Choroid plexus epithelial cell (primary cell): ENCODE results near the gene HOXB8.

Experiments used
- DNase-seq: peaks from one replicate; pipeline ENCODE4 v3.0.0-alpha.2; 2010; ENCODE audit warnings: low read depth
- H3K4me3 ChIP-seq: 2 replicates; pipeline ENCODE4 v1.5.1; 2011; ENCODE audit warnings: low read depth, mild to moderate bottlenecking, control low read depth, low read length, moderate library complexity
- TF ChIP-seq, protein P1 (sequence below): conservative IDR thresholded peaks from 2 replicates; pipeline ENCODE4 v1.5.1; 2011; ENCODE audit warnings: low read depth, mild to moderate bottlenecking, control low read depth, inconsistent platforms, low read length, moderate library complexity

HOXB8 gene

DNA sequence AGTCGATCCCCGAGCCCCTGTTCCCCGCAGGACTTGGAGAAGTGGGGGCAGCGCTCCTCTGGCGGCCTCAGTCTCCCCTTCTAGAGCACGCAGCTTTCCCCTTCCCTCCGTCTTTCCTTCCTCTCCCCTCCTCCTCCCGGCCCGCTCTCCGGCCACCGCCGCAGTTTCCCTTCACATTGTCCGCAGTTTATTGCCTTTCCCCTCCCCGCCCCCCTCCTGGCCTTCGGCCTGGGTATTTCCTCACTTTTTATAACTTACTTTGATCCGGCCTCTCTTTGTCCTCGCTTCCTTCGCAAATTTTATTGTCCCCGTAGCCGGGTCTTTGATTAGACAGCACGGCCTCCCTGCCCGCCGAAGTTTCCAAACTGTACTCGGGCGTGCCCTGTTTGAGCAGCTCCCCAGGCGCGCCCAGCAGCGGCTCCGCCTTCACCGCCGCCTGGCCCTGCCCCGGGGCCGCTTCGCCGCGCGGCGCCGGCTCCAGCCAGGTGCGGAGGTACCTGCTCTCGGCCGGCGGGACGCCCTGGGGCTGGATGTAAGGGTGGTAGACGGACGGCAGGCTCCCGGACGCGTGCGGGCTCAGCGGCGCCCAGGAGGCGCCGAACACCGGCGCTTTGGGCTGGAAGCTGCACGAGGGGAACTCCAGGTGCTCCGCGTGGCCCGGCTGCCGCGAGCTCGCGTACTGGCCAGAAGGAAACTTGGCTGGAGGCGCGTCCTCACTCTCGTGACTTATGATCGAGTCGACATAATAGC, 10.6 kb upstream of the HOXB8 start:
- no peak for DNase-seq
- no peak overlapping the region for H3K4me3 ChIP-seq
- TF ChIP-seq, protein P1, sequence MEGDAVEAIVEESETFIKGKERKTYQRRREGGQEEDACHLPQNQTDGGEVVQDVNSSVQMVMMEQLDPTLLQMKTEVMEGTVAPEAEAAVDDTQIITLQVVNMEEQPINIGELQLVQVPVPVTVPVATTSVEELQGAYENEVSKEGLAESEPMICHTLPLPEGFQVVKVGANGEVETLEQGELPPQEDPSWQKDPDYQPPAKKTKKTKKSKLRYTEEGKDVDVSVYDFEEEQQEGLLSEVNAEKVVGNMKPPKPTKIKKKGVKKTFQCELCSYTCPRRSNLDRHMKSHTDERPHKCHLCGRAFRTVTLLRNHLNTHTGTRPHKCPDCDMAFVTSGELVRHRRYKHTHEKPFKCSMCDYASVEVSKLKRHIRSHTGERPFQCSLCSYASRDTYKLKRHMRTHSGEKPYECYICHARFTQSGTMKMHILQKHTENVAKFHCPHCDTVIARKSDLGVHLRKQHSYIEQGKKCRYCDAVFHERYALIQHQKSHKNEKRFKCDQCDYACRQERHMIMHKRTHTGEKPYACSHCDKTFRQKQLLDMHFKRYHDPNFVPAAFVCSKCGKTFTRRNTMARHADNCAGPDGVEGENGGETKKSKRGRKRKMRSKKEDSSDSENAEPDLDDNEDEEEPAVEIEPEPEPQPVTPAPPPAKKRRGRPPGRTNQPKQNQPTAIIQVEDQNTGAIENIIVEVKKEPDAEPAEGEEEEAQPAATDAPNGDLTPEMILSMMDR, result no peak

DNA sequence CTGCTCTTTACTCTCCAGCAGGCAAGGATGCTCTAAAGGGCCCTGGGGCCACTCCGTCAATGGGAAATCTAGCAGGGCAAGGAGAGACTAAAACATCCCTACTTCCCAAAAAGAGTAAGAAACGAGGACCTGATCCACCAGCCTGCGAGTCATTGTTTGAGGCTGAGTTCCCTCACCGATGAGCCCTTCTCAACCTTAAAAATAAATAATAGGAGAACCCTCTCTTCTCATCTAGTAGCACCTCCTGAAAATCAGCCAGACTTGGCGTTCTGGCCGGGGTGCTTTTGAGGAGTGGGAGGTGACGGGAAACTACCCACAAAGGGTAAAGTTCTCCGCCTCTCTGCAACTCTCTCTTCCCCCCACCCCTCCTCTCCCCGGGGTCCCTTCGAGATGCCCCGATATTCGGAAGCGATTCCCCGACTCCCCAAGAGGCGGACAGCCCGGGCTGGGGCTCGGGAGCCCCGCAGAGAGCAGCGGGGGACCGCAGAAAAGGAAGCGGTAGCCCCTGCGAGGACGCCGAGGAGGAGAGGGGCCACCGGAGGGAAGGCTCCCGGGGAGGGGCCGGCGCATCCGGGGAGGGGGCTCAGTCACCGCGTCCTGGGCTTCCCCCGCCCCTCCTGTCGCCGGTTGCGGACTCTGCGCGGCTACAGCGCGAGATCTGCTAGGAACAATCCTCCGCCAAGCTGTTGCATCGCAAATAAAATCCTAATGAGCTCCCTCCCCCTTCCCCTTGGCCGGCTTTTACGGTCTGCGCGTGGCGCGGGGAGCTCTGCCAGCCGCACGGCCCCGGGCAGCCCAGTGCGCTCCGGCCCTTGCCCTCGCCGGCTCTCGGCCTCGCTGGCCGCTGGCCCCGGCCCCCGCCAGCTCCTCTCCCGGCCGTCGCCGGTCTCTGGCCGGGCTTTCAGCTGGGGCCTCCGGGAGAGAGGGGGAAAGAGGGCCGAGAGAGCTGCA, 9.7 kb upstream of the HOXB8 start:
- TF ChIP-seq, protein P1, result no peak
- H3K4me3 ChIP-seq, result no peak overlapping the region
- no peak for DNase-seq

DNA sequence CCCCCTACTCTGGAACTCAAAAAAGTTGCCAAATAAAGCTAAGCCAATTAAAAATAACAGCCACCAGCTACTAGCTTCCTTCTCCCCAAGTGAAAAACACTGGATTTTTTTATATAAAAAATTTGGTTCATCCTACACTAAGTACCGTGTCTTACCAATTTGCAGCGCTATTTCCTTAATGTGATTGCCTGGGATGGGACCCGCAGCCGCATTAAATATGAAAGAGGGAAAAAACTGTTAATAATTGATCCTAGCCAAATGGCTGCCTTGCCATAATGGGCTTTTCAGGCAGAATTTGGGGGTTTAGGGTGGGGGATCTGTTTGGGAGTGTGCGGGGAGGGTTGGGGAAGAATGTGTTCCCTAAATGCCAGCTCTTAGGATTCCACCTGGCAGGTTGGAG, 9.0 kb upstream of the HOXB8 start:
- TF ChIP-seq, protein P1, result no peak
- H3K4me3 ChIP-seq, result no peak overlapping the region

DNA sequence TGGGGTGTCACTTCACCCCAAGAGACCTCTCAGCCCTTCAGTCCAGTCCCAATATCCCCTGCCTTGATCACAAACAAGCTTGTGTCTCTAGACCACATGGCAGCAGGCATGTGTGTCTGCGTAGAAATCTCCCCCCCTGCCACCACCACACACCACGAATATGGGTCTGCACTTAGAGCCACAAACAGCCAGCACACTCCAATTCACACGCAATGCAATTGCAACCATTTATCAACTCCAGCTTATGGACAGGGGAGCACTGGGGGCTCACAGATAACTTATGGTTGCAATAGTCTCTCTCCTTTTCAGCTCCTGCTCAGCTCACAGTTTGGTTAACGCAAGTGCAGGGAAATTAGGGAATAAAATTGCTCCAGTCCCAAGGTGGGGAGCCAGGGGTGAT, 8.5 kb upstream of the HOXB8 start:
- no peak for DNase-seq
- TF ChIP-seq, protein P1, result no peak
- no peak overlapping the region for H3K4me3 ChIP-seq

More for the DNA sequence above, 9.0 kb upstream of the HOXB8 start:
- DNase-seq, result no peak

DNA sequence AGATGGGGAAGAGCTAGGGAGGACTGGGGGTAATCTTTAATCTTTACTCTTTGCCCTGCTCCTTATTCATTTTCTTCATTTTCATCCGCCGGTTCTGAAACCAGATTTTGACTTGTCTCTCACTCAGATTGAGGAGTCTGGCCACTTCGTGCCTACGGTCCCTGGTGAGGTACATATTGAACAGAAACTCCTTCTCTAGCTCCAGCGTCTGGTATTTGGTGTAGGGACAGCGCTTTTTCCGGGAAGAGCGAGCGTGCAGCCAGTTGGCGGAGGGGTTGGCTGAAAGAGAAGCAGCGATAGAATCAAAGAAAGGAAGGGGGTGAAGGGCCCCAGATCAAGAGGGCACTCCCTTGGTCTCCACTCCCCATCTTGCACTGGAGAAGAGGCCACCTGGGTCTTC, 7.8 kb upstream of the HOXB8 start:
- no peak overlapping the region for H3K4me3 ChIP-seq
- DNase-seq, result no peak
- TF ChIP-seq, protein P1, result no peak

DNA sequence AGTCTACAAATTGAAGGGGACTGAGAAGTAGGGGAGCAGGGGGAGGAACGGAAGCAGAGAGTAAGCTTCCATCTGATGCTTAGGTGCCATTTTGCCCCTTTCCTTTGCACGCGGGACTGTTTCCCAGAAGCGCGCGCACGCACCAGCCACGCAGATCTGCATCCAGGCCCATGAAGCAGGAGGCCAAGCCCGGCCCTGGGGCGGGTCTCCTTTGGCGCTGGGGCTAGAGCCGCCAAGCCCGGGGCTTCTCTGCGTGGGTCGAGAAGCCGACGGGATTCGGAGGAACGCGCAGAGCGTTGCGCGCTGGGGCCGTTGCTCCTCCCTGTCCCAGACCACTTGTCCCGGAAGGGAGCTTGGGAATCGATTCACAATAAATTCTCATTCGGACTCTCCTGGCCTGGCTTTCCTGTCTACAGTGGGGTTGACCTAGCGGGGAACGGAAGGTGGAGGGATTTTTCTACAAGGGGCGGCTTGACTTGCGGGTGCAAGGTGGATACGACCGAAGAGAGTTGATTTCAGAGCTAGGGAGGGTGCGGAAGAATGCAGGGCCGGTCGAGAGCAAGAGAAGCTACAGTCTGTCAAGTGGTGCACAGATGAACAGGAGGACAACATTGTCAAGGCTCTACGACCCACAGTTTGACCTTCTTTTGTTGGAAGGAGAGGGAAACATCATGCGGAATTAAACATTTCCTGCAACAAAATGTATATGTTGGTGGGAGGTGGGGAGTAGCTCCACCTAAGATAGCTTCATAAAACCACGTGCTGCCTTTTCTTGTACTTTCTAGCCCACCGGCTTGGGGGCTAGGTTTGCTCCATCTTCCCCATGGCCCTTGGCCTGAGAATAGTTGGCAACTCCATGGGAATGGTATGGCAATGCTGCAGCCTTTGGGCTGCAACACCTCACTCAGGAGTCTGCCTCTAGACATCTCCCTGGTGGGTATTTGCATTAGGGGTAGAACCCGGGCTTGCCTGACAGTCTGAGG, 6.6 kb upstream of the HOXB8 start:
- H3K4me3 ChIP-seq, result no peak overlapping the region
- TF ChIP-seq, protein P1, result no peak
- no peak for DNase-seq
